ENCODE measurements around the gene FGFR1OP2. TPM values are rescaled to one million over a fixed set of nuclear protein-coding genes. Genes with fewer than 3 reads are reported as not detected.
"Not testable (repeated sequence)": the region's sequence is repeated elsewhere in the genome, so short reads cannot be mapped to it uniquely, and the experiment has no call there.

Gene FGFR1OP2
- total RNA-seq, 1 donor from 2014 or later = 39.2 TPM

- peaks cover 16% of the 10 kb centered on the region for H3K36me3 ChIP-seq (ENCODE audit: insufficient read depth, low read length)
- no peak overlapping the region for H3K27ac ChIP-seq (ENCODE audit: low read depth, low read length)
- no peaks in the 10 kb centered on the region for H3K27me3 ChIP-seq (ENCODE audit: insufficient read depth, low read length)
- H3K4me1 ChIP-seq (ENCODE audit: insufficient read depth, low read length) = no peaks in the 10 kb centered on the region
- DNase-seq (ENCODE audit: low read depth) (no peak), FAIRE-seq (no peak)
- Mint-ChIP-seq H3K4me3 (ENCODE audit: unreplicated experiment) (no peak overlapping the region), H3K36me3 (ENCODE audit: low read depth, unreplicated experiment) (peaks cover 6% of the 10 kb centered on the region), H3K4me1 (ENCODE audit: low read depth, unreplicated experiment) (peaks cover 4% of the 10 kb centered on the region), H3K27ac (ENCODE audit: unreplicated experiment) (no peak overlapping the region), H3K27me3 (ENCODE audit: low read depth, unreplicated experiment) (no peaks in the 10 kb centered on the region), H3K9me3 (ENCODE audit: unreplicated experiment) (no peaks in the 10 kb centered on the region)
- peaks cover 71% of the 10 kb centered on the region for H3K79me2 ChIP-seq (ENCODE audit: insufficient read depth, low read length)
- no peaks in the 10 kb centered on the region for H3K9me3 ChIP-seq (ENCODE audit: insufficient read depth, low read depth, low read length)
- H2AFZ ChIP-seq (ENCODE audit: low read depth, low read length) = no peak overlapping the region
- no peak overlapping the region for H3K4me3 ChIP-seq (ENCODE audit: insufficient read depth, low read depth, low read length)
- TF ChIP-seq, protein P1, sequence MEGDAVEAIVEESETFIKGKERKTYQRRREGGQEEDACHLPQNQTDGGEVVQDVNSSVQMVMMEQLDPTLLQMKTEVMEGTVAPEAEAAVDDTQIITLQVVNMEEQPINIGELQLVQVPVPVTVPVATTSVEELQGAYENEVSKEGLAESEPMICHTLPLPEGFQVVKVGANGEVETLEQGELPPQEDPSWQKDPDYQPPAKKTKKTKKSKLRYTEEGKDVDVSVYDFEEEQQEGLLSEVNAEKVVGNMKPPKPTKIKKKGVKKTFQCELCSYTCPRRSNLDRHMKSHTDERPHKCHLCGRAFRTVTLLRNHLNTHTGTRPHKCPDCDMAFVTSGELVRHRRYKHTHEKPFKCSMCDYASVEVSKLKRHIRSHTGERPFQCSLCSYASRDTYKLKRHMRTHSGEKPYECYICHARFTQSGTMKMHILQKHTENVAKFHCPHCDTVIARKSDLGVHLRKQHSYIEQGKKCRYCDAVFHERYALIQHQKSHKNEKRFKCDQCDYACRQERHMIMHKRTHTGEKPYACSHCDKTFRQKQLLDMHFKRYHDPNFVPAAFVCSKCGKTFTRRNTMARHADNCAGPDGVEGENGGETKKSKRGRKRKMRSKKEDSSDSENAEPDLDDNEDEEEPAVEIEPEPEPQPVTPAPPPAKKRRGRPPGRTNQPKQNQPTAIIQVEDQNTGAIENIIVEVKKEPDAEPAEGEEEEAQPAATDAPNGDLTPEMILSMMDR (IDR thresholded peaks at IDR 0.05; ENCODE audit: insufficient read depth, low read depth, low read length) = no peak
- no peak for TF ChIP-seq EZH2 (IDR thresholded peaks at IDR 0.05; ENCODE audit: insufficient read depth, low read length)
- no peak overlapping the region for H3K4me2 ChIP-seq (ENCODE audit: low read length)
- H3K9ac ChIP-seq (ENCODE audit: low read length) = no peak overlapping the region
- peaks cover 36% of the 10 kb centered on the region for H4K20me1 ChIP-seq (ENCODE audit: insufficient read depth, low read length)
Observed at GRCh38 chr12:26953447-26953846, 15.2 kb downstream of the FGFR1OP2 start.

GRCh38 chr12:26954027-26954426, 15.8 kb downstream of the FGFR1OP2 start:
- Histone ChIP-seq H3K4me3 (ENCODE audit: insufficient read depth, low read depth, low read length) (no peak overlapping the region), H2AFZ (ENCODE audit: low read depth, low read length) (no peak overlapping the region), H3K9ac (ENCODE audit: low read length) (no peak overlapping the region), H4K20me1 (ENCODE audit: insufficient read depth, low read length) (peaks cover 35% of the 10 kb centered on the region), H3K36me3 (ENCODE audit: insufficient read depth, low read length) (peaks cover 16% of the 10 kb centered on the region), H3K79me2 (ENCODE audit: insufficient read depth, low read length) (peaks cover 65% of the 10 kb centered on the region), H3K9me3 (ENCODE audit: insufficient read depth, low read depth, low read length) (no peaks in the 10 kb centered on the region), H3K27me3 (ENCODE audit: insufficient read depth, low read length) (no peaks in the 10 kb centered on the region), H3K4me1 (ENCODE audit: insufficient read depth, low read length) (no peaks in the 10 kb centered on the region), H3K27ac (ENCODE audit: low read depth, low read length) (no peak overlapping the region), H3K4me2 (ENCODE audit: low read length) (no peak overlapping the region)
- Mint-ChIP-seq H3K36me3 (ENCODE audit: low read depth, unreplicated experiment) (peaks cover 6% of the 10 kb centered on the region), H3K4me1 (ENCODE audit: low read depth, unreplicated experiment) (peaks cover 4% of the 10 kb centered on the region), H3K4me3 (ENCODE audit: unreplicated experiment) (no peak overlapping the region), H3K27ac (ENCODE audit: unreplicated experiment) (no peak overlapping the region), H3K9me3 (ENCODE audit: unreplicated experiment) (no peaks in the 10 kb centered on the region), H3K27me3 (ENCODE audit: low read depth, unreplicated experiment) (no peaks in the 10 kb centered on the region)
- no peak for FAIRE-seq
- TF ChIP-seq, protein P1 (IDR thresholded peaks at IDR 0.05; ENCODE audit: insufficient read depth, low read depth, low read length) = no peak
- no peak for TF ChIP-seq EZH2 (IDR thresholded peaks at IDR 0.05; ENCODE audit: insufficient read depth, low read length)
- no peak for DNase-seq (ENCODE audit: low read depth)

DNA sequence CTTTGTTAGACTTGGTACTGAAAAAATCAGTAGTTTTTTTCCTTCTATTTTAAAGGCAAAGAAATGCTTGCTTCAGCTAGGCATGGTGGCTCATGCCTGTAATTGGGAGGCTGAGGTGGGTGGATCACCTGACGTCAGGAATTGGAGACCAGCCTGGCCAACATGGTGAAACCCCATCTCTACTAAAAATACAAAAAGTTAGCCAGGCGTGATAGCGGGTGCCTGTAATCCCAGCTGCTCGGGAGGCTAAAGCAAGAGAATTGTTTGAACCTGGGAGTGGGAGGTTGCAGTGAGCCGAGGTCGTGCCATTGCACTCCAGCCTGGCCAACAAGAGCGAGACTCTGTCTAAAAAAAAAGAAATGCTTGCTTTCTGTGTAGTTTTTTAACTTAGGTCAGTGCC, 23.1 kb downstream of the FGFR1OP2 start:
- FAIRE-seq; H3K79me2 ChIP-seq (ENCODE audit: insufficient read depth, low read length): not testable (repeated sequence)

More for the DNA sequence above, 23.1 kb downstream of the FGFR1OP2 start:
- not testable (repeated sequence) for H3K4me2 ChIP-seq (ENCODE audit: low read length); H3K9me3 ChIP-seq (ENCODE audit: insufficient read depth, low read depth, low read length); H3K27me3 ChIP-seq (ENCODE audit: insufficient read depth, low read length); H3K9me3 Mint-ChIP-seq (ENCODE audit: unreplicated experiment); H3K4me1 Mint-ChIP-seq (ENCODE audit: low read depth, unreplicated experiment); DNase-seq (ENCODE audit: low read depth); H2AFZ ChIP-seq (ENCODE audit: low read depth, low read length); H3K4me1 ChIP-seq (ENCODE audit: insufficient read depth, low read length); H3K9ac ChIP-seq (ENCODE audit: low read length); H4K20me1 ChIP-seq (ENCODE audit: insufficient read depth, low read length); H3K4me3 ChIP-seq (ENCODE audit: insufficient read depth, low read depth, low read length); H3K4me3 Mint-ChIP-seq (ENCODE audit: unreplicated experiment); H3K27ac Mint-ChIP-seq (ENCODE audit: unreplicated experiment); H3K27ac ChIP-seq (ENCODE audit: low read depth, low read length); H3K27me3 Mint-ChIP-seq (ENCODE audit: low read depth, unreplicated experiment)
- peaks cover 31% of the 10 kb centered on the region for H3K36me3 ChIP-seq (ENCODE audit: insufficient read depth, low read length)
- peaks cover 11% of the 10 kb centered on the region for H3K36me3 Mint-ChIP-seq (ENCODE audit: low read depth, unreplicated experiment)

Measured in astrocyte (in vitro differentiated cells and primary cell).